ENCODE data around the gene EHD4. TPM values are rescaled to one million over a fixed set of nuclear protein-coding genes. Genes with fewer than 3 reads are reported as not detected.

The EHD4 gene
- total RNA-seq, 2 donors from 2014 or later = 57.6 to 79.9 TPM

- Mint-ChIP-seq H3K4me1 (peaks cover 14% of the 10 kb centered on the region), H3K36me3 (ENCODE audit: low read depth) (peaks cover 11% of the 10 kb centered on the region), H3K27ac (peak overlapping the region; percentile 91), H3K4me3 (peak overlapping the region; percentile 43), H3K27me3 (no peaks in the 10 kb centered on the region)
- H3K9me3 ChIP-seq (ENCODE audit: control insufficient read depth, low read length, poor library complexity, severe bottlenecking) = no peaks in the 10 kb centered on the region
- ATAC-seq (peak; percentile 74), DNase-seq (peak; percentile 38 to 64 (median 53))
These were observed 67.8 kb downstream of the EHD4 start for GRCh38 chr15:41904541-41905005.

GRCh38 chr15:41903782-41904181 lies 68.6 kb downstream of the EHD4 start:
- H3K36me3 Mint-ChIP-seq (ENCODE audit: low read depth) = peaks cover 11% of the 10 kb centered on the region

GRCh38 chr15:41901431-41901830 lies 70.9 kb downstream of the EHD4 start:
- Mint-ChIP-seq H3K4me3 (peak overlapping the region; percentile 36), H3K27ac (peak overlapping the region; percentile 83), H3K4me1 (peaks cover 13% of the 10 kb centered on the region), H3K27me3 (no peaks in the 10 kb centered on the region), H3K36me3 (ENCODE audit: low read depth) (peaks cover 8% of the 10 kb centered on the region)
- DNase-seq (no peak), ATAC-seq (no peak)
- no peaks in the 10 kb centered on the region for H3K9me3 ChIP-seq (ENCODE audit: control insufficient read depth, low read length, poor library complexity, severe bottlenecking)

More at GRCh38 chr15:41903782-41904181, 68.6 kb downstream of the EHD4 start:
- ATAC-seq = no peak
- H3K4me3 Mint-ChIP-seq = peak overlapping the region; percentile 39
- H3K27me3 Mint-ChIP-seq = no peaks in the 10 kb centered on the region
- H3K27ac Mint-ChIP-seq = peak overlapping the region; percentile 91
- H3K4me1 Mint-ChIP-seq = peaks cover 14% of the 10 kb centered on the region
- no peak for DNase-seq
- H3K9me3 ChIP-seq (ENCODE audit: control insufficient read depth, low read length, poor library complexity, severe bottlenecking) = no peaks in the 10 kb centered on the region

GRCh38 chr15:41900526-41901380 lies 71.6 kb downstream of the EHD4 start:
- H3K27ac Mint-ChIP-seq = peak overlapping the region; percentile 97
- peaks cover 4% of the 10 kb centered on the region for H3K36me3 Mint-ChIP-seq (ENCODE audit: low read depth)
- no peaks in the 10 kb centered on the region for H3K27me3 Mint-ChIP-seq
- H3K4me1 Mint-ChIP-seq = peaks cover 13% of the 10 kb centered on the region
- ATAC-seq (no peak), DNase-seq (no peak)
- H3K4me3 Mint-ChIP-seq = no peak overlapping the region
- H3K9me3 ChIP-seq (ENCODE audit: control insufficient read depth, low read length, poor library complexity, severe bottlenecking) = no peaks in the 10 kb centered on the region

GRCh38 chr15:41899854-41900442 lies 72.4 kb downstream of the EHD4 start:
- no peaks in the 10 kb centered on the region for H3K9me3 ChIP-seq (ENCODE audit: control insufficient read depth, low read length, poor library complexity, severe bottlenecking)
- ATAC-seq = no peak
- H3K27ac Mint-ChIP-seq = peak overlapping the region; percentile 97
- DNase-seq = no peak
- H3K4me3 Mint-ChIP-seq = no peak overlapping the region
- peaks cover 4% of the 10 kb centered on the region for H3K36me3 Mint-ChIP-seq (ENCODE audit: low read depth)
- H3K4me1 Mint-ChIP-seq = peaks cover 20% of the 10 kb centered on the region
- H3K27me3 Mint-ChIP-seq = no peaks in the 10 kb centered on the region

GRCh38 chr15:41897363-41897799 lies 75.0 kb downstream of the EHD4 start:
- H3K27ac Mint-ChIP-seq = peak overlapping the region; percentile 97
- H3K27me3 Mint-ChIP-seq = no peaks in the 10 kb centered on the region
- no peak for ATAC-seq
- H3K9me3 ChIP-seq (ENCODE audit: control insufficient read depth, low read length, poor library complexity, severe bottlenecking) = no peaks in the 10 kb centered on the region
- H3K4me1 Mint-ChIP-seq = peaks cover 19% of the 10 kb centered on the region
- peaks cover 4% of the 10 kb centered on the region for H3K36me3 Mint-ChIP-seq (ENCODE audit: low read depth)
- H3K4me3 Mint-ChIP-seq = peak overlapping the region; percentile 36
- DNase-seq = no peak

GRCh38 chr15:41896566-41896965 lies 75.8 kb downstream of the EHD4 start:
- Mint-ChIP-seq H3K36me3 (ENCODE audit: low read depth) (no peaks in the 10 kb centered on the region), H3K27ac (peak overlapping the region; percentile 97), H3K4me1 (peaks cover 17% of the 10 kb centered on the region), H3K4me3 (peak overlapping the region; percentile 31), H3K27me3 (no peaks in the 10 kb centered on the region)
- no peaks in the 10 kb centered on the region for H3K9me3 ChIP-seq (ENCODE audit: control insufficient read depth, low read length, poor library complexity, severe bottlenecking)
- DNase-seq = no peak
- ATAC-seq = no peak

- no peaks in the 10 kb centered on the region for H3K9me3 ChIP-seq (ENCODE audit: control insufficient read depth, low read length, poor library complexity, severe bottlenecking)
- no peak for ATAC-seq
- Mint-ChIP-seq H3K27ac (peak overlapping the region; percentile 97), H3K4me1 (peaks cover 17% of the 10 kb centered on the region), H3K36me3 (ENCODE audit: low read depth) (no peaks in the 10 kb centered on the region), H3K4me3 (peak overlapping the region; percentile 28), H3K27me3 (no peaks in the 10 kb centered on the region)
- DNase-seq = no peak
These were observed 76.4 kb downstream of the EHD4 start for GRCh38 chr15:41895957-41896356.

- Mint-ChIP-seq H3K27me3 (no peaks in the 10 kb centered on the region), H3K27ac (peak overlapping the region; percentile 97), H3K4me1 (peaks cover 17% of the 10 kb centered on the region), H3K36me3 (ENCODE audit: low read depth) (no peaks in the 10 kb centered on the region), H3K4me3 (peak overlapping the region; percentile 81)
- ATAC-seq (no peak), DNase-seq (no peak)
- no peaks in the 10 kb centered on the region for H3K9me3 ChIP-seq (ENCODE audit: control insufficient read depth, low read length, poor library complexity, severe bottlenecking)
These were observed 76.9 kb downstream of the EHD4 start for GRCh38 chr15:41895491-41895890.

GRCh38 chr15:41894791-41895463 lies 77.4 kb downstream of the EHD4 start:
- peak; percentile 73 to 83 (median 77) for DNase-seq
- peak; percentile 94 for ATAC-seq
- no peaks in the 10 kb centered on the region for H3K27me3 Mint-ChIP-seq
- peak overlapping the region; percentile 97 for H3K27ac Mint-ChIP-seq
- no peaks in the 10 kb centered on the region for H3K36me3 Mint-ChIP-seq (ENCODE audit: low read depth)
- H3K4me1 Mint-ChIP-seq = peaks cover 17% of the 10 kb centered on the region
- H3K9me3 ChIP-seq (ENCODE audit: control insufficient read depth, low read length, poor library complexity, severe bottlenecking) = no peaks in the 10 kb centered on the region
- H3K4me3 Mint-ChIP-seq = peak overlapping the region; percentile 81

- peak overlapping the region; percentile 81 for H3K4me3 Mint-ChIP-seq
- ATAC-seq = no peak
- H3K27me3 Mint-ChIP-seq = no peaks in the 10 kb centered on the region
- no peaks in the 10 kb centered on the region for H3K9me3 ChIP-seq (ENCODE audit: control insufficient read depth, low read length, poor library complexity, severe bottlenecking)
- no peak for DNase-seq
- H3K27ac Mint-ChIP-seq = peak overlapping the region; percentile 97
- no peaks in the 10 kb centered on the region for H3K36me3 Mint-ChIP-seq (ENCODE audit: low read depth)
- H3K4me1 Mint-ChIP-seq = peaks cover 17% of the 10 kb centered on the region
These were observed 78.0 kb downstream of the EHD4 start for GRCh38 chr15:41894251-41894790.

- H3K27ac Mint-ChIP-seq = peak within 1 kb of the TSS; percentile 97
- H3K4me1 Mint-ChIP-seq = peaks cover 19% of the 10 kb centered on the region
- no peaks in the 10 kb centered on the region for H3K36me3 Mint-ChIP-seq (ENCODE audit: low read depth)
- H3K27me3 Mint-ChIP-seq = no peaks in the 10 kb centered on the region
- H3K4me3 Mint-ChIP-seq = peak within 1 kb of the TSS; percentile 81
- no peaks in the 10 kb centered on the region for H3K9me3 ChIP-seq (ENCODE audit: control insufficient read depth, low read length, poor library complexity, severe bottlenecking)
- ATAC-seq (no peak), DNase-seq (no peak)
These were observed 78.7 kb downstream of the EHD4 start, which contains the start of gene SPTBN5 for GRCh38 chr15:41893422-41894250. Gene SPTBN5 (minus strand): TSS chr15:41894053. CDS start chr15:41893497, 556 bp downstream.

Data from T-helper 17 cell (primary cell).